ENCODE measurements around the gene COL6A3. TPM values are rescaled to one million over a fixed set of nuclear protein-coding genes. Genes with fewer than 3 reads are reported as not detected.

The COL6A3 gene
- total RNA-seq, 1 donor from 2014 or later, result 0.41 TPM

DNA sequence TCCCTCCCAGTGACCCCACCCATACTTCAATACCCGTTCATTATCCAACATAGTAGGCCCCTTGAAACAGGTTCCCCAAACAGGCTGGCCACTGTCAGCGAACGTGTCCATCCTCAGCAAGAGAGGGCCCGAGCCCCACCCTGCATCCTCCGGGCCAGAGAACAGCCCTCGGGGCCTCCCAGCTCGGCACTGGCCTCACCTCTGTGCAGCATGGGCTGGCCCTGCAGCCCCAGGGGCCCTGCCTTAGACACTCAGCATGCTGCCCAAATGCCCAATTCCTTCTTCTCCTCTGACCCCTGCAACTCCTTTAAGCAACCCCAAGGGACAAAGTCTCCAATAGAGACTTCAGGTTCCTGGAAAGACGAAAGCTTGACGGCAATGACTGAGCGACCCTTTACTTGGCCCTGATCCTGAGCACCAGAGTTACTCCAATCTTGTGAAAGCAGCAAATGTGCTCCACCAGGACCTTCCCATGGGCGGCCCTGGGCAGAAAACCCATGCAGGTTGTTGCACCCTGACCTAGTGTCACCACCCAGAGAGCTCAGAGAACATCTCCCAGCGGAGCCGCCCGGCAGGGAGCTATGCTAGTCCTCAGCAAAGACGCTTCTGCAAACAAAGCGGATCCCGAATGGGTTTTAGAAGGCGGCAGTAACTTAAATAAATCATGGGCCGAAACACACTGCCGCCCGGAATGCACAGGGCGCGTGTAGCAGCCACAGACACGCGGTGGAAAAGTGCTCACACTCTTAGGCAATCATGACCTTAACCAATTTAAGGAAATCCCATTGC is 782 bp downstream of the COL6A3 start:
- H3K4me2 ChIP-seq, result no peak overlapping the region

GRCh38 chr2:237412646-237412987 is 1.3 kb downstream of the COL6A3 start:
- no peak for DNase-seq (ENCODE audit: low spot score)
- Histone ChIP-seq H3K9ac (no peak overlapping the region), H3K4me1 (peaks cover 6% of the 10 kb centered on the region), H4K20me1 (ENCODE audit: low read depth) (no peaks in the 10 kb centered on the region), H3K27me3 (no peaks in the 10 kb centered on the region), H3K9me3 (ENCODE audit: low read depth) (no peaks in the 10 kb centered on the region), H3K4me3 (no peak overlapping the region), H3K4me2 (no peak overlapping the region), H3K27ac (no peak overlapping the region), H2AFZ (replicated peaks) (peak overlapping the region; percentile 32), H3K79me2 (ENCODE audit: low read depth) (no peaks in the 10 kb centered on the region), H3F3A (ENCODE audit: low read depth) (no peaks in the 10 kb centered on the region), H3K36me3 (no peaks in the 10 kb centered on the region)
- H3K4me1 Mint-ChIP-seq, result peaks cover 11% of the 10 kb centered on the region
- TF ChIP-seq CTCF (IDR thresholded peaks at IDR 0.05), result no peak
- H3K9me3 Mint-ChIP-seq, result peaks cover 2% of the 10 kb centered on the region
- H3K4me3 Mint-ChIP-seq, result no peak overlapping the region
- no peaks in the 10 kb centered on the region for H3K36me3 Mint-ChIP-seq
- H3K27me3 Mint-ChIP-seq (ENCODE audit: insufficient read depth, low read depth), result peaks cover 2% of the 10 kb centered on the region
- no peak overlapping the region for H3K27ac Mint-ChIP-seq

More for the DNA sequence above, 782 bp downstream of the COL6A3 start:
- no peak for DNase-seq (ENCODE audit: low spot score)
- Histone ChIP-seq H3K36me3 (no peaks in the 10 kb centered on the region), H3K4me1 (peaks cover 6% of the 10 kb centered on the region), H3F3A (ENCODE audit: low read depth) (no peaks in the 10 kb centered on the region), H3K79me2 (ENCODE audit: low read depth) (no peaks in the 10 kb centered on the region), H3K9ac (no peak overlapping the region), H3K27ac (no peak overlapping the region), H3K9me3 (ENCODE audit: low read depth) (no peaks in the 10 kb centered on the region), H3K27me3 (no peaks in the 10 kb centered on the region), H4K20me1 (ENCODE audit: low read depth) (no peaks in the 10 kb centered on the region), H3K4me3 (no peak overlapping the region), H2AFZ (replicated peaks) (no peak overlapping the region)
- Mint-ChIP-seq H3K36me3 (no peaks in the 10 kb centered on the region), H3K4me3 (peak overlapping the region; percentile 55), H3K27ac (peak overlapping the region; percentile 75), H3K4me1 (peaks cover 11% of the 10 kb centered on the region), H3K27me3 (ENCODE audit: insufficient read depth, low read depth) (peaks cover 5% of the 10 kb centered on the region), H3K9me3 (peaks cover 2% of the 10 kb centered on the region)
- no peak for TF ChIP-seq CTCF (IDR thresholded peaks at IDR 0.05)
- no peak for TF ChIP-seq EZH2phosphoT487 (IDR thresholded peaks at IDR 0.05)
- TF ChIP-seq EZH2 (IDR thresholded peaks at IDR 0.05), result no peak

DNA sequence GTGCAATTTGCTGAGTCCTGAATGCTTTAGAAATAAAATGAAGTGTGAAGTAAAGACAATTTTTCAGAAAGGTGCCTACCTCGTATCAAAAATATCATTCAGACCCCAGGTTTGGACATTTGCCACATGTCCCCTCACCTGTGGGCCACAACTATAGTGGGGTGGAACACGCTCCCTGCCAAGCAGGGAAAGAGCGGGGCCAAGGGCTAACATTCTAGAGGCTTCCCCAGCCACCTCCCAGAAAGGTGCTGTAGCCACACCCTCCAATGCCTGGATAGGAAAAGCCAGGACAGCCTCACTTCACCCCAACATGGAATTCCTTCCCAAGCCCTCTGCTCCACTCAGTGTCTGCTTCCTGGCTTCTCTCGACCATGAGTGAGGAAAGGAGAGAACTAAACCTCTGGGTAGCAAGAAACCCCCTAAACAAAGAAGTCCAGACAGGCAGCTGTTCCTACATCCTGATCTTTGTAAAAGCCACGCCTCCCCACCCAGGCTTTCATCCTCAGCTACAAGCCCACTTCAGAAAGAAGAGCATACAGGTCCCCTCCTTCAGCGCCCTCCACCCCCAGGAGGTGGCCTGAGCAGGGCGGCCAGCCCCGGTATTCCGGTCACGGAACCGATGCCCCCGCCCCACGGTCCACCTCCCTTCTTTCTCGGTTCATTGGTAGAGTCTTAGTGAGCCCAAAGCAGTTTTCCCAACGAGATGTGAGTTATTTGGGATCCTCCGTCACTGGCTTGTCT is 2.1 kb downstream of the COL6A3 start:
- H3K27ac Mint-ChIP-seq, result no peak overlapping the region
- Histone ChIP-seq H3K4me1 (peaks cover 6% of the 10 kb centered on the region), H3K4me2 (no peak overlapping the region), H3K9me3 (ENCODE audit: low read depth) (no peaks in the 10 kb centered on the region), H3K27me3 (no peaks in the 10 kb centered on the region), H3K36me3 (no peaks in the 10 kb centered on the region), H3K27ac (no peak overlapping the region), H4K20me1 (ENCODE audit: low read depth) (no peaks in the 10 kb centered on the region), H2AFZ (replicated peaks) (peak overlapping the region; percentile 32), H3K4me3 (no peak overlapping the region), H3K79me2 (ENCODE audit: low read depth) (no peaks in the 10 kb centered on the region), H3K9ac (no peak overlapping the region), H3F3A (ENCODE audit: low read depth) (no peaks in the 10 kb centered on the region)
- no peak for DNase-seq (ENCODE audit: low spot score)
- H3K9me3 Mint-ChIP-seq, result no peaks in the 10 kb centered on the region
- H3K36me3 Mint-ChIP-seq, result no peaks in the 10 kb centered on the region
- no peaks in the 10 kb centered on the region for H3K27me3 Mint-ChIP-seq (ENCODE audit: insufficient read depth, low read depth)
- peak overlapping the region; percentile 70 for H3K4me3 Mint-ChIP-seq
- peaks cover 11% of the 10 kb centered on the region for H3K4me1 Mint-ChIP-seq
- TF ChIP-seq CTCF (IDR thresholded peaks at IDR 0.05) (no peak), EZH2 (IDR thresholded peaks at IDR 0.05) (no peak), EZH2phosphoT487 (IDR thresholded peaks at IDR 0.05) (no peak)

Data from neural progenitor cell (in vitro differentiated cells).